Measurements from ENCODE around the gene ERG. TPM values are rescaled to one million over a fixed set of nuclear protein-coding genes. Genes with fewer than 3 reads are reported as not detected.

ERG gene
- total RNA-seq, 1 experiment from 2014 or later: not detected

- intact Hi-C loops (cut with micrococcal nuclease; ENCODE audit: unreplicated experiment): no loop called here
- CTCF ChIA-PET: no interaction called here
- no peak overlapping the region for H3K27ac Mint-ChIP-seq (ENCODE audit: unreplicated experiment)
- H3K36me3 Mint-ChIP-seq (ENCODE audit: insufficient read depth, unreplicated experiment): no peaks in the 10 kb centered on the region
- no peaks in the 10 kb centered on the region for H3K27me3 Mint-ChIP-seq (ENCODE audit: unreplicated experiment)
- no TSS peak for BruUV-seq (replicated peaks)
- peaks cover 20% of the 10 kb centered on the region for H3K4me1 Mint-ChIP-seq (ENCODE audit: low read depth, unreplicated experiment)
- no peak for DNase-seq
- H3K4me3 Mint-ChIP-seq (ENCODE audit: low read depth, unreplicated experiment): no peak overlapping the region
- H3K9me3 Mint-ChIP-seq (ENCODE audit: low read depth, unreplicated experiment): peaks cover 3% of the 10 kb centered on the region
- TF ChIP-seq, protein P1, sequence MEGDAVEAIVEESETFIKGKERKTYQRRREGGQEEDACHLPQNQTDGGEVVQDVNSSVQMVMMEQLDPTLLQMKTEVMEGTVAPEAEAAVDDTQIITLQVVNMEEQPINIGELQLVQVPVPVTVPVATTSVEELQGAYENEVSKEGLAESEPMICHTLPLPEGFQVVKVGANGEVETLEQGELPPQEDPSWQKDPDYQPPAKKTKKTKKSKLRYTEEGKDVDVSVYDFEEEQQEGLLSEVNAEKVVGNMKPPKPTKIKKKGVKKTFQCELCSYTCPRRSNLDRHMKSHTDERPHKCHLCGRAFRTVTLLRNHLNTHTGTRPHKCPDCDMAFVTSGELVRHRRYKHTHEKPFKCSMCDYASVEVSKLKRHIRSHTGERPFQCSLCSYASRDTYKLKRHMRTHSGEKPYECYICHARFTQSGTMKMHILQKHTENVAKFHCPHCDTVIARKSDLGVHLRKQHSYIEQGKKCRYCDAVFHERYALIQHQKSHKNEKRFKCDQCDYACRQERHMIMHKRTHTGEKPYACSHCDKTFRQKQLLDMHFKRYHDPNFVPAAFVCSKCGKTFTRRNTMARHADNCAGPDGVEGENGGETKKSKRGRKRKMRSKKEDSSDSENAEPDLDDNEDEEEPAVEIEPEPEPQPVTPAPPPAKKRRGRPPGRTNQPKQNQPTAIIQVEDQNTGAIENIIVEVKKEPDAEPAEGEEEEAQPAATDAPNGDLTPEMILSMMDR (IDR thresholded peaks at IDR 0.05; ENCODE audit: unreplicated experiment): no peak
These were observed 158.1 kb downstream of the ERG start for GRCh38 chr21:38340131-38340530.

DNA sequence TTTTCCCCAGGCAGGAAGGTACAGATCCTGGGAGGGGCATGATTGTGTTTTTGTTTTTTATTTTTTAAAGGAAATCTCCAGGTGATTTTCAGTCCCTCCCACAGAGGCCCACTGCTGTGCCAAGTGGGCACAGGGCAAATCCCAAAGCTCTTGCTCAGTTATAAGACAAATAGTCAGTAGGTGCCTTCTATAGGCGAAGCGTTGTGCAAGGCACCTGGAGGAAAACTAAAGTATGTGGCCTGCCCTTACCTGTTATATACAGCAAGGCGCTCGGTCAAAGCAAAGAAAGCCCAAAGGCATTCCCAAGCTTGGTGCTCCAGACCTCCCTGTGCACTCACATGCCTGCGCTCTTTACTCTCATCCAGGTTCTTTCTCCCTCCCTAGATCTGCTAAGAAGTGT, 160.5 kb downstream of the ERG start:
- DNase-seq: no peak
- TF ChIP-seq, protein P1 (IDR thresholded peaks at IDR 0.05; ENCODE audit: unreplicated experiment): no peak
- intact Hi-C loops (cut with micrococcal nuclease; ENCODE audit: unreplicated experiment): no loop called here
- Mint-ChIP-seq H3K27ac (ENCODE audit: unreplicated experiment) (no peak overlapping the region), H3K27me3 (ENCODE audit: unreplicated experiment) (no peaks in the 10 kb centered on the region), H3K9me3 (ENCODE audit: low read depth, unreplicated experiment) (peaks cover 3% of the 10 kb centered on the region), H3K4me3 (ENCODE audit: low read depth, unreplicated experiment) (no peak overlapping the region), H3K4me1 (ENCODE audit: low read depth, unreplicated experiment) (peaks cover 4% of the 10 kb centered on the region), H3K36me3 (ENCODE audit: insufficient read depth, unreplicated experiment) (no peaks in the 10 kb centered on the region)
- BruUV-seq (replicated peaks): no TSS peak
- CTCF ChIA-PET: no interaction called here

GRCh38 chr21:38334866-38335265, 163.4 kb downstream of the ERG start:
- BruUV-seq (replicated peaks): no TSS peak

DNA sequence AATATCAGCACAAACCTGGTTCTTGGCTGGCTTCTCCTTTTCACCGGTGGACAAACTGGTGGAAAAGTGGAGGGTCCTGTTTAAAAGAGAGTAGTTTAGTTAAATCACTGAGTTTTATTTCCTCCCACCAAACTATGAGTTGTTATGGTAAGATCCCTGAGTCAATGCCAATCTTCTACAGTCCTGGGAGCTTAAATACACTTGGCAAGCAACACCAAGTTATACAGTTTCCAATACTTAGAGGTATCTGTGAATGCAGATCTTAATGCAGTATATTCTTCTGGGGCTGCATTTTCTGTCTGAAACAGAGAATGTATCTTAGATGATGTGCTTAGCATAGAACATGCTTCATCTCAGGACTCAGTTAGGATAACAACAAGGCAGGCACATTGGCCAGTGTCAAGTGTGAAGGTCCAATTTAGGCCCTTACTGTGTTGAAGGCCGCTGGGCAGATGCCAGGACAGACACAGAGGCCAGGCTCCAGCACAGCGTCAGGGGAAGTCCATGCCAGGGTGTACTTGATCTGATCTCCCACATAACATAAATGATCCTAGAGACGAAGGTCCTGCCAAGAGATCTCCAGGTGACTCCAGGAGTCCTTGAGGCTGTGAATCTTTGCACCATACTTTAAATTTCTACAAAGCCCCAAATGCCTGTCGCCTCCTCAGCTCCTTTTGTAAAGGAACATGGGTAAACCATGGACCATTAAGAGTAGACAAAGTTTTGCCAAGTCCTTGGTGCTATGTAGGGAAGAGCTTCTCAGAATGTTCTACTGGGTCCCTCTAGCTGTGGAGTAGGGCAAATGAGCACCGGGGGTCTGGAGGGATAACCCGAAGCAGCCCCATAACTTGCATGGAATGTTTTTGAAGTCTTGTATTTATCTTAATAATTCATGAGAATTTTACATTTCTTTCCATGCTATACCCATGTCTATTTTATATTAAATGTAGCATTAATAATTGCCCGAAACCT, 164.7 kb downstream of the ERG start:
- CTCF ChIA-PET: interaction anchor here (1.0 to 1.1 kb wide), 2 partner anchors 115 to 163 kb away, joined by 3 read pairs; no protein-coding TSS in a partner anchor
- Mint-ChIP-seq H3K9me3 (ENCODE audit: low read depth, unreplicated experiment) (peaks cover 3% of the 10 kb centered on the region), H3K27ac (ENCODE audit: unreplicated experiment) (no peak overlapping the region), H3K4me1 (ENCODE audit: low read depth, unreplicated experiment) (no peaks in the 10 kb centered on the region), H3K4me3 (ENCODE audit: low read depth, unreplicated experiment) (no peak overlapping the region), H3K27me3 (ENCODE audit: unreplicated experiment) (no peaks in the 10 kb centered on the region), H3K36me3 (ENCODE audit: insufficient read depth, unreplicated experiment) (no peaks in the 10 kb centered on the region)
- no peak for DNase-seq
- intact Hi-C loops (cut with micrococcal nuclease; ENCODE audit: unreplicated experiment): no loop called here
- BruUV-seq (replicated peaks): no TSS peak
- TF ChIP-seq, protein P1 (IDR thresholded peaks at IDR 0.05; ENCODE audit: unreplicated experiment): no peak

More at GRCh38 chr21:38334866-38335265, 163.4 kb downstream of the ERG start:
- CTCF ChIA-PET: interaction anchor here (0.6 to 0.7 kb wide), 2 partner anchors 66 to 614 kb away, joined by 5 to 10 read pairs; no protein-coding TSS in a partner anchor
- DNase-seq: no peak
- H3K27me3 Mint-ChIP-seq (ENCODE audit: unreplicated experiment): no peaks in the 10 kb centered on the region
- peaks cover 3% of the 10 kb centered on the region for H3K9me3 Mint-ChIP-seq (ENCODE audit: low read depth, unreplicated experiment)
- TF ChIP-seq, protein P1 (IDR thresholded peaks at IDR 0.05; ENCODE audit: unreplicated experiment): no peak
- H3K4me3 Mint-ChIP-seq (ENCODE audit: low read depth, unreplicated experiment): no peak overlapping the region
- intact Hi-C loops (cut with micrococcal nuclease; ENCODE audit: unreplicated experiment): no loop called here
- no peaks in the 10 kb centered on the region for H3K4me1 Mint-ChIP-seq (ENCODE audit: low read depth, unreplicated experiment)
- H3K27ac Mint-ChIP-seq (ENCODE audit: unreplicated experiment): no peak overlapping the region
- H3K36me3 Mint-ChIP-seq (ENCODE audit: insufficient read depth, unreplicated experiment): no peaks in the 10 kb centered on the region

Measured in Calu3 (cell line).